HCT116 (cell line): ENCODE data around the gene CD7. TPM values are rescaled to one million over a fixed set of nuclear protein-coding genes. Genes with fewer than 3 reads are reported as not detected.

Experiments used
- ATAC-seq: fragments of 200-7000 bp; cut with Tn5 transposase; 2 replicates; pipeline ENCODE4 v1.9.1; 2020; ENCODE audit warnings: mild to moderate bottlenecking, moderate library complexity
- BruUV-seq: library from RNA; stranded (reverse); fragments of 400-500 nt; replicated peaks from 2 replicates; lab custom pipeline; 2021; lab: Mats Ljungman, UMichigan
- CTCF ChIA-PET: fragments of 300-600 bp; sonication (Branson Sonifier 250); formaldehyde crosslinking; loops from one replicate; lab custom pipeline; 2021; ENCODE audit warnings: antibody characterized with exemption; lab: Charles Lee
- POLR2A ChIA-PET: fragments of 300-600, 350-600 bp; sonication (Branson Sonifier 250); formaldehyde crosslinking; loops from one replicate; lab custom pipeline; 2021; ENCODE audit warnings: antibody characterized with exemption; lab: Charles Lee
- RAD21 ChIA-PET, 2 experiments: fragments of 300-600 bp; sonication (Branson Sonifier 250); formaldehyde crosslinking; loops; one replicate each; lab custom pipeline; 2023; ENCODE audit warnings: low total read pairs in 2 of 2; ENCODE audit not compliant: uncharacterized antibody in 2 of 2, unreplicated experiment in 2 of 2, low non-redundant PET in 1 of 2; lab: Charles Lee
- DNase-seq: peaks from one replicate; pipeline ENCODE4 v3.0.0-alpha.2; 2010; ENCODE audit warnings: low read depth, low spot score
- H2AFZ ChIP-seq: fragments of 200-600 bp; shearing (Covaris generic), sonication (generic); 2 replicates; pipeline ENCODE4 v1.6.1; 2017; ENCODE audit warnings: low read depth, mixed run types, mixed read lengths, antibody characterized with exemption, low read length; ENCODE audit not compliant: poor library complexity, severe bottlenecking
- H3K27ac ChIP-seq: 2 replicates; pipeline ENCODE4 v1.5.1; 2012; ENCODE audit warnings: low read depth, low read length
- H3K27me3 ChIP-seq: fragments of 200-600 bp; sonication (generic); 2 replicates; pipeline ENCODE4 v1.6.1; 2016; ENCODE audit warnings: mixed run types, low read length, mixed read lengths; ENCODE audit not compliant: insufficient read depth
- H3K36me3 ChIP-seq, 2 experiments: fragments of 200-500 bp in 1 of 2; fragments of 200-600 bp in 1 of 2; sonication (Bioruptor generic) in 1 of 2; sonication (generic) in 1 of 2; 2 replicates each; pipeline versions ENCODE4 v1.5.1 to v1.6.1; 2014 to 2016; ENCODE audit warnings: low read length in 2 of 2, inconsistent platforms in 1 of 2, mixed read lengths in 1 of 2, mixed run types in 1 of 2; ENCODE audit not compliant: insufficient read depth in 2 of 2, control insufficient read depth in 1 of 2
- H3K4me1 ChIP-seq, 2 experiments: fragments of 200-600 bp in 1 of 2; sonication (generic) in 1 of 2; 2 replicates each; pipeline versions ENCODE4 v1.5.1 to v1.6.1; 2012 to 2017; ENCODE audit warnings: low read length in 2 of 2, inconsistent platforms in 1 of 2, mild to moderate bottlenecking in 1 of 2, mixed read lengths in 1 of 2, mixed run types in 1 of 2, moderate library complexity in 1 of 2; ENCODE audit not compliant: insufficient read depth in 2 of 2, control insufficient read depth in 1 of 2
- H3K4me2 ChIP-seq: fragments of 200-600 bp; sonication (generic); 2 replicates; pipeline ENCODE4 v1.6.1; 2017; ENCODE audit warnings: mixed run types, low read length, mixed read lengths
- H3K4me3 ChIP-seq, 2 experiments: fragments of 200-600 bp in 1 of 2; sonication (generic) in 1 of 2; replicated peaks in 1 of 2; 2 replicates each; pipeline ENCODE4 v1.5.1; 2011 to 2016; ENCODE audit warnings: low read length in 2 of 2, control low read depth in 1 of 2, low read depth in 1 of 2, mild to moderate bottlenecking in 1 of 2, mixed read lengths in 1 of 2, mixed run types in 1 of 2
- H3K79me2 ChIP-seq: fragments of 200-600 bp; sonication (generic); 2 replicates; pipeline ENCODE4 v1.6.1; 2017; ENCODE audit warnings: mild to moderate bottlenecking, mixed run types, low read length, moderate library complexity, mixed read lengths; ENCODE audit not compliant: insufficient read depth
- H3K9ac ChIP-seq: fragments of 200-600 bp; sonication (generic); 2 replicates; pipeline ENCODE4 v1.6.1; 2016; ENCODE audit warnings: low read length, mixed read lengths
- H3K9me2 ChIP-seq: fragments of 200-600 bp; sonication (generic), shearing (Covaris generic); 2 replicates; pipeline ENCODE4 v1.6.1; 2017; ENCODE audit warnings: mixed run types, mild to moderate bottlenecking, moderate library complexity; ENCODE audit not compliant: insufficient read depth
- H3K9me3 ChIP-seq, 2 experiments: fragments of 200-500 bp in 1 of 2; fragments of 200-600 bp in 1 of 2; sonication (Bioruptor generic) in 1 of 2; sonication (generic) in 1 of 2; 2 replicates each; pipeline ENCODE4 v1.6.1; 2014 to 2017; ENCODE audit warnings: low read length in 2 of 2, mixed read lengths in 2 of 2, inconsistent platforms in 1 of 2, low read depth in 1 of 2, mild to moderate bottlenecking in 1 of 2, mixed run types in 1 of 2, moderate library complexity in 1 of 2; ENCODE audit not compliant: control insufficient read depth in 1 of 2, insufficient read depth in 1 of 2
- H4K20me1 ChIP-seq: fragments of 200-600 bp; sonication (generic), shearing (Covaris generic); 2 replicates; pipeline ENCODE4 v1.6.1; 2017; ENCODE audit warnings: mixed run types, mild to moderate bottlenecking, moderate library complexity; ENCODE audit not compliant: insufficient read depth
- EZH2 ChIP-seq: fragments of 200-600 bp; sonication (generic); IDR thresholded peaks from 2 replicates; pipeline ENCODE4 v1.6.1; 2017; ENCODE audit warnings: antibody characterized with exemption, mixed run types
- EZH2phosphoT487 ChIP-seq: fragments of 200-600 bp; IDR thresholded peaks from 2 replicates; pipeline ENCODE4 v1.6.1; 2018; ENCODE audit warnings: antibody characterized with exemption, borderline replicate concordance
- JUND ChIP-seq: IDR thresholded peaks from 2 replicates; pipeline ENCODE4 v1.6.1; 2012
- POLR2AphosphoS5 ChIP-seq: IDR thresholded peaks from 2 replicates; pipeline ENCODE4 v1.6.1; 2011; ENCODE audit warnings: mild to moderate bottlenecking, low read depth, low read length, moderate library complexity
- RAD21 ChIP-seq: IDR thresholded peaks from 2 replicates; pipeline ENCODE4 v1.6.1; 2012; ENCODE audit warnings: low read depth, mild to moderate bottlenecking
- TCF7L2 ChIP-seq: IDR thresholded peaks from 2 replicates; pipeline ENCODE4 v1.7.0; 2011; ENCODE audit warnings: borderline replicate concordance, inconsistent platforms; ENCODE audit not compliant: insufficient read depth, insufficient read length; ENCODE audit errors: extremely low read depth
- ZNF274 ChIP-seq: fragments of 200-500 bp; sonication (Bioruptor generic); IDR thresholded peaks from 2 replicates; pipeline ENCODE4 v1.6.1; 2014; ENCODE audit warnings: mild to moderate bottlenecking, low read depth, low read length, inconsistent platforms
- intact Hi-C: fragments of 100-400 bp; cut with micrococcal nuclease; formaldehyde crosslinking; loops from 2 replicates; pipeline ENCODE4 v1.10.0; 2022
- total RNA-seq: library from RNA; stranded (reverse); gene quantifications from one replicate; pipeline ENCODE4 v1.2.1, GENCODE V29; 2021; ENCODE audit not compliant: unreplicated experiment
- TF ChIP-seq, protein P1 (sequence below): IDR thresholded peaks from 2 replicates; pipeline ENCODE4 v1.6.1; 2012

Gene CD7
- total RNA-seq, 1 experiment from 2014 or later = 0.61 TPM

DNA sequence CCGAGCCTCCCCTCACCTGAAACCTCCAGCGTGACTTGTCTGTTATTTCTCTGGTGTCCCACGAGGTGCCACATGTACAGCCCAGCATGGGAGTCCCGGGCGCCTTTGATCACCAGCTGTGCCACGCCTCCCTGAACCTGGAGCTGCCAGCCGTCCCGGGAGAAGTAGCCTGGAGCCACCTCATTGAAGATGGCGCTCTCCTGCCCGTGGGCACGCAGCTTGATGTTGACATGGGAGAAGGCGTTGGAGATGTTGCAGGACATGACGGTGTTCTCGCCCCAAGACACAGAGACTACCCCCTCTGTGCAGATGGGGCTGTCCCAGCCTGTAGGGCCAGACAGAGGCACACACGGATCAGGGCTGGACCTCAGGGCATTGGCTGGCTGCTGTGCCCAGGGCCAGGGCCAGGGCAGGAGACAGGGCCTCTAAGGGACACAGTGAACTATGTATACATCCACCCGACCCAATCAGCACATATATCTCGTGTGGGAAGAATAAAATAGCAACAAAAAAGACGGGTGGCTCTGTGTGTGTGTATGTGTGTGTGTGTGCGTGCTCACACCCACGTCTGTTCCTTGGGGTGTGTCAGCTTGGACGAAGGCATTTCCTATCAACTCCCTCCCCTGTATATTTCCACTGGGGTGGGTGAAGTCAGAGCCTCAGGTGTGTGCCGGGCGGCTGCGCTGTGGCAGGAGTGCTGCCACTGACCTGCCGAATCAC is 7.3 kb upstream of the CD7 start:
- Histone ChIP-seq H2AFZ (no peak overlapping the region), H3K4me3 (no peak overlapping the region), H3K36me3 (no peaks in the 10 kb centered on the region), H3K9ac (no peak overlapping the region), H4K20me1 (no peaks in the 10 kb centered on the region), H3K4me1 (peaks cover 9 to 33% of the 10 kb centered on the region in 2 experiments; a peak in 3 of 4 replicates), H3K9me2 (no peaks in the 10 kb centered on the region), H3K9me3 (peaks cover 0 to under 1% of the 10 kb centered on the region in 2 experiments; a peak in 1 of 4 replicates), H3K4me2 (no peak overlapping the region), H3K79me2 (no peaks in the 10 kb centered on the region), H3K27ac (no peak overlapping the region; the same call in 1 of the 2 replicates), H3K27me3 (no peaks in the 10 kb centered on the region)
- TF ChIP-seq, protein P1, sequence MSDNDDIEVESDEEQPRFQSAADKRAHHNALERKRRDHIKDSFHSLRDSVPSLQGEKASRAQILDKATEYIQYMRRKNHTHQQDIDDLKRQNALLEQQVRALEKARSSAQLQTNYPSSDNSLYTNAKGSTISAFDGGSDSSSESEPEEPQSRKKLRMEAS = no peak
- no peak for TF ChIP-seq JUND
- no peak for TF ChIP-seq RAD21
- TF ChIP-seq EZH2 = no peak
- no peak for TF ChIP-seq EZH2phosphoT487
- TF ChIP-seq POLR2AphosphoS5 = no peak
- no peak for TF ChIP-seq ZNF274
- peak; percentile 95 for TF ChIP-seq TCF7L2
- DNase-seq = no peak
- CTCF ChIA-PET = no interaction called here
- ATAC-seq = no peak
- intact Hi-C loops = no loop called here
- POLR2A ChIA-PET = no interaction called here
- RAD21 ChIA-PET = no interaction called here
- no TSS peak for BruUV-seq
